ENCODE results near the gene PAPPA2. TPM values are rescaled to one million over a fixed set of nuclear protein-coding genes. Genes with fewer than 3 reads are reported as not detected.

PAPPA2 gene
- total and polyA plus RNA-seq, 11 donors = 0.04 to 1.5 (median 0.38) TPM

GRCh38 chr1:176567190-176567794 is 104.3 kb downstream of the PAPPA2 start:
- no peak overlapping the region for H3K4me3 ChIP-seq
- no peak overlapping the region for H3K27ac ChIP-seq
- H3K9me3 ChIP-seq = no peaks in the 10 kb centered on the region
- 45 to 60% (median 54%) methylated on average over 3 of the region's 3 CpGs for WGBS, 4 donors
- H3K27me3 ChIP-seq = no peaks in the 10 kb centered on the region
- TF ChIP-seq POLR2A (IDR thresholded peaks at IDR 0.05) = no peak
- TF ChIP-seq CTCF (IDR thresholded peaks at IDR 0.05) = no peak
- ATAC-seq (no peak), DNase-seq (no peak)
- no peaks in the 10 kb centered on the region for H3K36me3 ChIP-seq
- peaks cover 0 to 14% (median 8%) of the 10 kb centered on the region in 12 donors for H3K4me1 ChIP-seq
- intact Hi-C loops (cut with DNase I) = loop anchor here in 6 of 10 donors (10.0 kb wide), 1 partner anchor 88 kb away; no protein-coding TSS in a partner anchor

- no peaks in the 10 kb centered on the region for H3K9me3 ChIP-seq
- intact Hi-C loops (cut with DNase I) = loop anchor here in 6 of 10 donors (10.0 kb wide), 1 partner anchor 87 kb away; no protein-coding TSS in a partner anchor
- peaks cover 0 to 14% (median 8%) of the 10 kb centered on the region in 12 donors for H3K4me1 ChIP-seq
- no peaks in the 10 kb centered on the region for H3K27me3 ChIP-seq
- ATAC-seq = no peak
- 80 to 83% (median 81%) methylated on average over 1 of the region's 1 CpG for WGBS, 4 donors
- no peak overlapping the region for H3K27ac ChIP-seq
- no peak for DNase-seq
- no peak overlapping the region for H3K4me3 ChIP-seq
- no peaks in the 10 kb centered on the region for H3K36me3 ChIP-seq
- TF ChIP-seq CTCF (IDR thresholded peaks at IDR 0.05) (no peak), POLR2A (IDR thresholded peaks at IDR 0.05) (no peak)
Measured at GRCh38 chr1:176568185-176568584, 105.2 kb downstream of the PAPPA2 start.

GRCh38 chr1:176574756-176575155 is 111.8 kb downstream of the PAPPA2 start:
- WGBS, 4 donors = 83 to 98% (median 87%) methylated on average over 2 of the region's 2 CpGs
- Histone ChIP-seq H3K4me3 (no peak overlapping the region), H3K27ac (no peak overlapping the region), H3K27me3 (no peaks in the 10 kb centered on the region), H3K36me3 (no peaks in the 10 kb centered on the region), H3K4me1 (no peaks in the 10 kb centered on the region), H3K9me3 (no peaks in the 10 kb centered on the region)
- intact Hi-C loops (cut with DNase I) = loop anchor here in 1 of 10 donors (5.0 kb wide), 1 partner anchor 58 kb away; no protein-coding TSS in a partner anchor
- ATAC-seq = no peak
- DNase-seq = no peak
- TF ChIP-seq POLR2A (IDR thresholded peaks at IDR 0.05) (no peak), CTCF (IDR thresholded peaks at IDR 0.05) (no peak)

- Histone ChIP-seq H3K36me3 (no peaks in the 10 kb centered on the region), H3K27me3 (no peaks in the 10 kb centered on the region), H3K4me1 (no peaks in the 10 kb centered on the region), H3K4me3 (no peak overlapping the region), H3K27ac (no peak overlapping the region), H3K9me3 (no peaks in the 10 kb centered on the region)
- 68 to 75% (median 75%) methylated on average over 1 of the region's 1 CpG for WGBS, 4 donors
- DNase-seq = no peak
- TF ChIP-seq POLR2A (IDR thresholded peaks at IDR 0.05) (no peak), CTCF (IDR thresholded peaks at IDR 0.05) (no peak)
- intact Hi-C loops (cut with DNase I) = no loop called here
- no peak for ATAC-seq
Measured at GRCh38 chr1:176575991-176576390, 113.0 kb downstream of the PAPPA2 start.
